IMR-90 (cell line): ENCODE results near the gene STAT5B. TPM values are rescaled to one million over a fixed set of nuclear protein-coding genes. Genes with fewer than 3 reads are reported as not detected.

Experiments used
- ATAC-seq: fragments of 200-7000 bp; cut with Tn5 transposase; 2 replicates; pipeline ENCODE4 v1.9.1; 2020; ENCODE audit warnings: low read depth, mild to moderate bottlenecking, moderate library complexity
- Bru-seq: library from RNA; stranded (reverse); fragments of 400-500 nt; gene quantifications from one replicate; lab custom pipeline; 2021; lab: Mats Ljungman, UMichigan
- BruChase-seq, 2 experiments: library from RNA; stranded (reverse); fragments of 400-500 nt; gene quantifications; one replicate each; lab custom pipeline; 2021; lab: Mats Ljungman, UMichigan
- BruUV-seq: library from RNA; stranded (reverse); fragments of 400-500 nt; replicated peaks from 2 replicates; lab custom pipeline; 2021; lab: Mats Ljungman, UMichigan
- CTCF ChIA-PET: fragments of 300-600 bp; formaldehyde crosslinking; extraction: SDS; loops from one replicate; lab custom pipeline; 2021; ENCODE audit warnings: antibody characterized with exemption; lab: Yijun Ruan, JAX
- POLR2A ChIA-PET: fragments of 300-600 bp; sonication (Branson Sonifier 250); formaldehyde crosslinking; loops from one replicate; lab custom pipeline; 2022; ENCODE audit warnings: antibody characterized with exemption; ENCODE audit not compliant: unreplicated experiment; lab: Charles Lee
- DNase-seq: peaks from one replicate; pipeline ENCODE4 v3.0.0; 2013
- H2AFZ ChIP-seq: replicated peaks from 2 replicates; pipeline ENCODE3; 2013; ENCODE audit warnings: low read length, mild to moderate bottlenecking; ENCODE audit not compliant: poor library complexity
- H2AK5ac ChIP-seq: 2 replicates; pipeline ENCODE4 v1.6.1; 2013; ENCODE audit warnings: low read depth, low read length, inconsistent platforms
- H2AK9ac ChIP-seq: replicated peaks from 2 replicates; pipeline ENCODE3; 2013; ENCODE audit warnings: mild to moderate bottlenecking, low read depth, low read length, moderate library complexity; ENCODE audit not compliant: poor library complexity
- H2BK120ac ChIP-seq: 2 replicates; pipeline ENCODE4 v1.6.1; 2013; ENCODE audit warnings: low read depth, low read length, inconsistent platforms
- H2BK15ac ChIP-seq: 3 replicates; pipeline ENCODE4 v1.6.1; 2013; ENCODE audit warnings: low read depth, low read length, inconsistent platforms
- H2BK20ac ChIP-seq: 2 replicates; pipeline ENCODE4 v1.6.1; 2013; ENCODE audit warnings: low read depth, mild to moderate bottlenecking, inconsistent platforms, low read length, moderate library complexity
- H2BK5ac ChIP-seq: 2 replicates; pipeline ENCODE4 v1.6.1; 2013; ENCODE audit warnings: mild to moderate bottlenecking, low read depth, low read length, inconsistent platforms; ENCODE audit not compliant: poor library complexity, severe bottlenecking
- H3K14ac ChIP-seq: replicated peaks from 2 replicates; pipeline ENCODE4 v1.6.1; 2013; ENCODE audit warnings: low read depth, low read length, inconsistent platforms
- H3K18ac ChIP-seq: 2 replicates; pipeline ENCODE4 v1.6.1; 2013; ENCODE audit warnings: low read depth, low read length, control low read depth
- H3K23ac ChIP-seq: 2 replicates; pipeline ENCODE4 v1.6.1; 2013; ENCODE audit warnings: low read depth, low read length, inconsistent platforms
- H3K27ac ChIP-seq: 2 replicates; pipeline ENCODE4 v1.5.1; 2013; ENCODE audit warnings: mild to moderate bottlenecking, control low read depth, low read length; ENCODE audit not compliant: insufficient read depth
- H3K27me3 ChIP-seq: 2 replicates; pipeline ENCODE4 v1.6.1; 2013; ENCODE audit warnings: low read length; ENCODE audit not compliant: control insufficient read depth, insufficient read depth
- H3K36me3 ChIP-seq: 2 replicates; pipeline ENCODE4 v1.6.1; 2013; ENCODE audit warnings: low read length, mixed read lengths; ENCODE audit not compliant: control insufficient read depth, insufficient read depth
- H3K4ac ChIP-seq: 2 replicates; pipeline ENCODE4 v1.6.1; 2013; ENCODE audit warnings: low read depth, low read length, inconsistent platforms
- H3K4me1 ChIP-seq: 2 replicates; pipeline ENCODE4 v1.6.1; 2013; ENCODE audit warnings: low read length, mixed read lengths; ENCODE audit not compliant: control insufficient read depth, insufficient read depth
- H3K4me2 ChIP-seq: 2 replicates; pipeline ENCODE4 v1.6.1; 2013; ENCODE audit warnings: low read depth, mild to moderate bottlenecking, control low read depth, low read length, moderate library complexity
- H3K4me3 ChIP-seq: 2 replicates; pipeline ENCODE4 v1.5.1; 2013; ENCODE audit warnings: low read depth, mild to moderate bottlenecking, control low read depth, low read length, moderate library complexity; ENCODE audit not compliant: insufficient read depth
- H3K56ac ChIP-seq: 2 replicates; pipeline ENCODE4 v1.6.1; 2013; ENCODE audit warnings: low read length, inconsistent platforms; ENCODE audit not compliant: insufficient read depth; ENCODE audit errors: extremely low read depth
- H3K79me1 ChIP-seq, 2 experiments: 2 replicates each; pipeline ENCODE4 v1.6.1; 2013; ENCODE audit warnings: low read length in 2 of 2, inconsistent platforms in 1 of 2, low read depth in 1 of 2
- H3K9ac ChIP-seq: 2 replicates; pipeline ENCODE4 v1.6.1; 2013; ENCODE audit warnings: low read depth, low read length, control low read depth
- H3K9me1 ChIP-seq: 2 replicates; pipeline ENCODE4 v1.6.1; 2013; ENCODE audit warnings: low read length, inconsistent platforms; ENCODE audit not compliant: insufficient read depth
- H3K9me3 ChIP-seq: 2 replicates; pipeline ENCODE4 v1.6.1; 2013; ENCODE audit warnings: low read length; ENCODE audit not compliant: control insufficient read depth, insufficient read depth
- H4K20me1 ChIP-seq: 2 replicates; pipeline ENCODE4 v1.6.1; 2013; ENCODE audit warnings: low read length, inconsistent platforms; ENCODE audit not compliant: insufficient read depth
- H4K5ac ChIP-seq: 2 replicates; pipeline ENCODE4 v1.6.1; 2013; ENCODE audit warnings: mild to moderate bottlenecking, low read depth, low read length, control low read depth
- H4K8ac ChIP-seq, 2 experiments: 2 replicates each; pipeline ENCODE4 v1.6.1; 2013; ENCODE audit warnings: low read depth in 2 of 2, low read length in 2 of 2, control low read depth in 1 of 2, inconsistent platforms in 1 of 2
- H4K91ac ChIP-seq: 2 replicates; pipeline ENCODE4 v1.6.1; 2013; ENCODE audit warnings: low read depth, low read length, inconsistent platforms; ENCODE audit not compliant: insufficient read depth
- BHLHE40 ChIP-seq: fragments of 150-350 bp; IDR thresholded peaks from 2 replicates; pipeline ENCODE4 v1.6.1; 2016; ENCODE audit warnings: mild to moderate bottlenecking, low read depth, low read length
- CEBPB ChIP-seq: IDR thresholded peaks from 2 replicates; pipeline ENCODE4 v1.6.1; 2012; ENCODE audit warnings: low read depth, low read length, improper control_type of control experiment
- CHD1 ChIP-seq: IDR thresholded peaks from 2 replicates; pipeline ENCODE4 v1.6.1; 2012; ENCODE audit warnings: low read depth, low read length, improper control_type of control experiment
- ELK1 ChIP-seq: fragments of 150-350 bp; IDR thresholded peaks from 2 replicates; pipeline ENCODE4 v1.6.1; 2016; ENCODE audit warnings: low read depth, mild to moderate bottlenecking, low read length, moderate library complexity, borderline replicate concordance
- FOS ChIP-seq: fragments of 150-350 bp; IDR thresholded peaks from 2 replicates; pipeline ENCODE4 v1.6.1; 2016; ENCODE audit warnings: low read depth, low read length
- MAFK ChIP-seq: IDR thresholded peaks from 2 replicates; pipeline ENCODE4 v1.6.1; 2012; ENCODE audit warnings: low read depth, low read length, improper control_type of control experiment
- MAZ ChIP-seq: IDR thresholded peaks from 2 replicates; pipeline ENCODE4 v1.6.1; 2012; ENCODE audit warnings: low read depth, mild to moderate bottlenecking, low read length, improper control_type of control experiment, moderate library complexity, borderline replicate concordance
- MXI1 ChIP-seq: IDR thresholded peaks from 2 replicates; pipeline ENCODE4 v1.6.1; 2012; ENCODE audit warnings: low read depth, mild to moderate bottlenecking, low read length, moderate library complexity, borderline replicate concordance
- NFE2L2 ChIP-seq: fragments of 150-350 bp; IDR thresholded peaks from 2 replicates; pipeline ENCODE4 v1.6.1; 2016; ENCODE audit warnings: low read depth, mild to moderate bottlenecking, low read length
- POLR2A ChIP-seq: IDR thresholded peaks from 2 replicates; pipeline ENCODE4 v1.6.1; 2012; ENCODE audit warnings: mild to moderate bottlenecking, low read depth, low read length
- RAD21 ChIP-seq: IDR thresholded peaks from 2 replicates; pipeline ENCODE4 v1.6.1; 2012; ENCODE audit warnings: low read length, improper control_type of control experiment
- RCOR1 ChIP-seq: IDR thresholded peaks from 2 replicates; pipeline ENCODE4 v1.6.1; 2012; ENCODE audit warnings: mild to moderate bottlenecking, low read length, improper control_type of control experiment; ENCODE audit not compliant: insufficient replicate concordance
- RFX5 ChIP-seq: IDR thresholded peaks from 2 replicates; pipeline ENCODE4 v1.8.0; 2012; ENCODE audit warnings: low read depth, mild to moderate bottlenecking, low read length, moderate library complexity
- SMC3 ChIP-seq: fragments of 150-350 bp; IDR thresholded peaks from 2 replicates; pipeline ENCODE4 v1.6.1; 2016; ENCODE audit warnings: low read depth, mild to moderate bottlenecking, antibody characterized with exemption, low read length, moderate library complexity
- USF2 ChIP-seq: fragments of 150-350 bp; IDR thresholded peaks from 2 replicates; pipeline ENCODE4 v1.6.1; 2017; ENCODE audit warnings: mild to moderate bottlenecking, antibody characterized with exemption, low read length, low read depth
- WGBS, 2 experiments: methylation state at CpG; one replicate each; pipeline versions ENCODE4 v1.1.5 to v1.1.7; 2013; ENCODE audit warnings: missing lambda C conversion rate in 2 of 2; ENCODE audit not compliant: insufficient read length in 1 of 2; ENCODE audit errors: extremely low coverage in 2 of 2; 5-methylcytosine and 5-hydroxymethylcytosine counted together
- dilution Hi-C: fragments of 300-500 bp; cut with HindIII; formaldehyde crosslinking; loops from one replicate; pipeline ENCODE4 v1.14.3; 2018; ENCODE audit warnings: low sequenced_read_pairs; ENCODE audit not compliant: unreplicated experiment
- in situ Hi-C: fragments of 300-500 bp; cut with MboI; formaldehyde crosslinking; loops from 3 replicates; pipeline ENCODE4 v1.14.3; 2019; ENCODE audit warnings: low sequenced_read_pairs, inconsistent platforms, mixed read lengths
- intact Hi-C: fragments of 100-400 bp; cut with micrococcal nuclease; formaldehyde crosslinking; loops from 2 replicates; pipeline ENCODE4 v1.10.0; 2022
- long read RNA-seq: library from polyadenylated mRNA; unstranded; transcript quantifications from one replicate; pipeline ENCODE4 v2.0.0, GENCODE V29; 2021; ENCODE audit not compliant: unreplicated experiment
- polyA plus RNA-seq, 3 experiments: library from polyadenylated mRNA; depleted of rRNA; stranded (reverse); fragments of >200 nt; gene quantifications; 2 replicates each; pipeline ENCODE4 v1.2.3, GENCODE V29; 2012; ENCODE audit warnings: low replicate concordance in 1 of 3
- total RNA-seq: library from RNA; depleted of rRNA; stranded (reverse); fragments of >200 nt; gene quantifications from 2 replicates; pipeline ENCODE4 v1.2.3, GENCODE V29; 2012; rRNA removed

STAT5B gene
- total RNA-seq (21.7 and 24.4 TPM in 2 replicates), polyA plus RNA-seq (2012; rRNA removed) (28.7 and 29.6 TPM in 2 replicates), Bru-seq, nascent RNA (percentile 81 among the genes with signal in this experiment), BruChase-seq, experiment 1, labeled RNA remaining after a 6-hour chase (percentile 86 among the genes with signal in this experiment), BruChase-seq, experiment 2, labeled RNA remaining after a 2-hour chase (percentile 79 among the genes with signal in this experiment)
- 11.6 and 14.8 TPM in 2 replicates for polyA plus RNA-seq (2012; cell fraction: cytosol; rRNA removed)
- 95.5 and 119 TPM in 2 replicates for polyA plus RNA-seq (2012; cell fraction: nucleus; rRNA removed; ENCODE audit: low replicate concordance)
- long read RNA-seq, full-length matches to known transcripts = 12 of 38 reads
- long read RNA-seq, partial matches to known transcripts = 12 of 38 reads
- long read RNA-seq, other reads (novel, unspliced or antisense) = 14 of 38 reads

- TF ChIP-seq ELK1 = no peak
- no peak for TF ChIP-seq CHD1
- TF ChIP-seq RAD21 = no peak
- TF ChIP-seq SMC3 = no peak
- TF ChIP-seq MAFK = no peak
- TF ChIP-seq MXI1 = no peak
- no peak for TF ChIP-seq RFX5
- no peak for TF ChIP-seq BHLHE40
- no peak for TF ChIP-seq NFE2L2
- no peak for TF ChIP-seq FOS
- TF ChIP-seq CEBPB = no peak
- no peak for TF ChIP-seq RCOR1
- no peak for TF ChIP-seq USF2
- TF ChIP-seq POLR2A = no peak
- TF ChIP-seq MAZ = no peak
- 0% methylated on average over 16 of the region's 47 CpGs; no CpG with 5 or more reads in 1 of the 2 experiments for whole genome bisulfite sequencing, 2 experiments
Measured at GRCh38 chr17:42276359-42276608, at the start of gene STAT5B. Gene STAT5B (minus strand): TSS chr17:42276391. CDS start chr17:42232127, 44,264 bp downstream.

More at GRCh38 chr17:42276359-42276608, at the start of gene STAT5B:
- Histone ChIP-seq H3K4me1 (peaks cover 3% of the 10 kb centered on the region), H4K5ac (peak within 1 kb of the TSS; percentile 52), H3K4me2 (peak within 1 kb of the TSS; percentile 89), H2BK15ac (peak within 1 kb of the TSS; percentile 84; the same call in 1 of the 3 replicates), H3K56ac (peak within 1 kb of the TSS; percentile 87), H2AK9ac (peak within 1 kb of the TSS; percentile 96), H3K18ac (peak within 1 kb of the TSS; percentile 63), H4K20me1 (peaks cover 22% of the 10 kb centered on the region), H2BK20ac (peak within 1 kb of the TSS; percentile 63), H3K9me3 (no peaks in the 10 kb centered on the region), H3K36me3 (no peaks in the 10 kb centered on the region), H4K8ac (peak within 1 kb of the TSS; percentile 87 to 94), H3K4me3 (peak within 1 kb of the TSS; percentile 77), H3K79me1 (peaks cover 4 to 41% of the 10 kb centered on the region in 2 experiments; a peak in 2 of 4 replicates), H4K91ac (peak within 1 kb of the TSS; percentile 91), H2AFZ (peak within 1 kb of the TSS; percentile 99), H3K27ac (peak within 1 kb of the TSS; percentile 76), H2BK120ac (peak within 1 kb of the TSS; percentile 75), H3K4ac (peak within 1 kb of the TSS; percentile 91), H2AK5ac (peak within 1 kb of the TSS; percentile 61), H3K9ac (peak within 1 kb of the TSS; percentile 91), H2BK5ac (peak within 1 kb of the TSS; percentile 64), H3K9me1 (peaks cover 4% of the 10 kb centered on the region; the same call in 1 of the 2 replicates), H3K27me3 (no peaks in the 10 kb centered on the region), H3K14ac (peak within 1 kb of the TSS; percentile 96), H3K23ac (peak within 1 kb of the TSS; percentile 83)
- dilution Hi-C loops = no loop called here
- POLR2A ChIA-PET = interaction anchor here (0.6 kb wide), 1 partner anchor 48 kb away, joined by 4 read pairs; no protein-coding TSS in a partner anchor
- peak; percentile 82 for ATAC-seq
- BruUV-seq = no TSS peak
- peak; percentile 55 for DNase-seq
- CTCF ChIA-PET = no interaction called here
- intact Hi-C loops = loop anchor here (5.0 kb wide), 1 partner anchor 54 kb away; no protein-coding TSS in a partner anchor
- in situ Hi-C loops = no loop called here
